Measurements from ENCODE around the gene DPM2. TPM values are rescaled to one million over a fixed set of nuclear protein-coding genes. Genes with fewer than 3 reads are reported as not detected.

DPM2 gene
- total and polyA plus RNA-seq, 3 donors from 2014 or later, result 33.5 to 46.6 (median 36.4) TPM

GRCh38 chr9:127968700-127969383 is 31.2 kb upstream of the DPM2 start:
- Histone ChIP-seq H3K36me3 (ENCODE audit: low read depth, missing control alignments) (no peaks in the 10 kb centered on the region), H3K4me3 (no peak overlapping the region), H3K9me3 (no peaks in the 10 kb centered on the region), H3K27ac (peak overlapping the region; percentile 36 to 53), H3K27me3 (no peaks in the 10 kb centered on the region), H3K4me1 (peaks cover 96% of the 10 kb centered on the region)
- intact Hi-C loops (cut with DNase I; ENCODE audit: low total_unique reads), result no loop called here
- WGBS, 2 donors, result 34 to 65% methylated on average over 10 of the region's 10 CpGs
- TF ChIP-seq POLR2A (IDR thresholded peaks at IDR 0.05) (no peak), CTCF (IDR thresholded peaks at IDR 0.05) (no peak)
- peak; percentile 87 for DNase-seq

GRCh38 chr9:127968042-127968441 is 30.4 kb upstream of the DPM2 start:
- TF ChIP-seq POLR2A (IDR thresholded peaks at IDR 0.05) (no peak), CTCF (IDR thresholded peaks at IDR 0.05) (no peak)
- no peak overlapping the region for H3K4me3 ChIP-seq
- H3K9me3 ChIP-seq, result no peaks in the 10 kb centered on the region
- intact Hi-C loops (cut with DNase I; ENCODE audit: low total_unique reads), result no loop called here
- 66 to 72% methylated on average over 2 to 3 of the region's 3 CpGs for WGBS, 2 donors
- no peaks in the 10 kb centered on the region for H3K36me3 ChIP-seq (ENCODE audit: low read depth, missing control alignments)
- H3K4me1 ChIP-seq, result peaks cover 96% of the 10 kb centered on the region
- DNase-seq, result no peak
- no peaks in the 10 kb centered on the region for H3K27me3 ChIP-seq
- peak overlapping the region; percentile 36 to 53 for H3K27ac ChIP-seq

GRCh38 chr9:127967151-127967809 is 29.6 kb upstream of the DPM2 start:
- H3K9me3 ChIP-seq, result no peaks in the 10 kb centered on the region
- H3K27me3 ChIP-seq, result no peaks in the 10 kb centered on the region
- no peak overlapping the region for H3K4me3 ChIP-seq
- no peak for TF ChIP-seq POLR2A (IDR thresholded peaks at IDR 0.05)
- no peak for TF ChIP-seq CTCF (IDR thresholded peaks at IDR 0.05)
- no peaks in the 10 kb centered on the region for H3K36me3 ChIP-seq (ENCODE audit: low read depth, missing control alignments)
- H3K27ac ChIP-seq, result peak overlapping the region in 1 of 2 donors; percentile 86
- DNase-seq, result no peak
- peaks cover 96% of the 10 kb centered on the region for H3K4me1 ChIP-seq
- WGBS, 2 donors, result 64 to 89% methylated on average over 5 to 9 of the region's 9 CpGs
- intact Hi-C loops (cut with DNase I; ENCODE audit: low total_unique reads), result no loop called here

GRCh38 chr9:127966416-127967150 is 28.9 kb upstream of the DPM2 start:
- no peaks in the 10 kb centered on the region for H3K36me3 ChIP-seq (ENCODE audit: low read depth, missing control alignments)
- peak overlapping the region; percentile 71 to 86 for H3K27ac ChIP-seq
- H3K27me3 ChIP-seq, result no peaks in the 10 kb centered on the region
- H3K4me1 ChIP-seq, result peaks cover 95% of the 10 kb centered on the region
- intact Hi-C loops (cut with DNase I; ENCODE audit: low total_unique reads), result no loop called here
- H3K4me3 ChIP-seq, result no peak overlapping the region
- DNase-seq, result no peak
- H3K9me3 ChIP-seq, result no peaks in the 10 kb centered on the region
- 63 to 66% methylated on average over 6 to 8 of the region's 8 CpGs for WGBS, 2 donors
- TF ChIP-seq POLR2A (IDR thresholded peaks at IDR 0.05), result no peak
- no peak for TF ChIP-seq CTCF (IDR thresholded peaks at IDR 0.05)
